ENCODE data around the gene PSPH.
"Not testable (repeated sequence)": the region's sequence is repeated elsewhere in the genome, so short reads cannot be mapped to it uniquely, and the experiment has no call there.

The PSPH gene

DNA sequence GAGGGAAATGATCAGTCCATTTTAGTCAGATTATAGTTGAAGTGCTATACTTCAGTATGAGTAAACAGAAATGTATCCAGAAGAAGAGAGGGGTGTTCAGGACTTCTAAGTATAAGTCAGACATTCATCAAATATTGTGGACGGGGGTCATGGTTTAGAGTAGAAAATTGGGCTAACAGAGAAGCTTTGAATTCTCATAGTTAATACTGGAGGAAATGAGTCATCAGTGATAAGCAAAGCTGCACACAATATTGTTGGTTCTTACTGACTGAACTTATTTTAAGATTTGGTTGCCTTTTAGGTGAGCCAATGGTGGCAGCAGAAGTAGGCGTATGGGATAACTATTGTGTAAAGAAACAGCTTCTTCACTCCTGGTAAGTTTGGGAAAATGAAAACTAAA is 11.1 kb upstream of the PSPH start:
- DNase-seq, result peak; percentile 77

- no peak for DNase-seq
Measured at GRCh38 chr7:56053993-56054392, 2.7 kb upstream of the PSPH start.

- no peak for DNase-seq
Measured at GRCh38 chr7:56053379-56053778, 2.1 kb upstream of the PSPH start.

GRCh38 chr7:56051053-56051338 is 248 bp downstream of the PSPH start:
- DNase-seq, result no peak

- DNase-seq, result not testable (repeated sequence)
Measured at GRCh38 chr7:56048763-56049162, 2.5 kb downstream of the PSPH start.

DNA sequence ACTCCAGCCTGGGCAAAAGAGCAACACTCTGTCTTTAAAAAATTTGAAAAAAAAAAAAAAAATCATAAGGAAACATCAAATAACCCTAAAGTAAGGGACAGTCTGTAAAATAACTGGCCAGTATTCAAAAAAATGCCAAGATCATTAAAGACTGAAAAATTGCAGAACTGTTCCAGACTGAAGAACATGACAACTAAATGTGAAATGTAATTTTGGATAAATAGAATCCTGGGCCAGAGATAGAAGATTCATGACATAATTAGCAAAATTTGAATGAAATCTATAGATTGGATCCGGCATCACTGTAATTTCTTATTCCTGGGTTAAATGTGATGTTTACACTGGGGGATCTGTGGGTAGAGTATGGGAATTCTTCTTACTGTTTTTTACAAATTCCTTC is 3.0 kb downstream of the PSPH start:
- DNase-seq, result no peak

GRCh38 chr7:56047446-56048116 is 3.7 kb downstream of the PSPH start:
- DNase-seq, result peak; percentile 33

DNA sequence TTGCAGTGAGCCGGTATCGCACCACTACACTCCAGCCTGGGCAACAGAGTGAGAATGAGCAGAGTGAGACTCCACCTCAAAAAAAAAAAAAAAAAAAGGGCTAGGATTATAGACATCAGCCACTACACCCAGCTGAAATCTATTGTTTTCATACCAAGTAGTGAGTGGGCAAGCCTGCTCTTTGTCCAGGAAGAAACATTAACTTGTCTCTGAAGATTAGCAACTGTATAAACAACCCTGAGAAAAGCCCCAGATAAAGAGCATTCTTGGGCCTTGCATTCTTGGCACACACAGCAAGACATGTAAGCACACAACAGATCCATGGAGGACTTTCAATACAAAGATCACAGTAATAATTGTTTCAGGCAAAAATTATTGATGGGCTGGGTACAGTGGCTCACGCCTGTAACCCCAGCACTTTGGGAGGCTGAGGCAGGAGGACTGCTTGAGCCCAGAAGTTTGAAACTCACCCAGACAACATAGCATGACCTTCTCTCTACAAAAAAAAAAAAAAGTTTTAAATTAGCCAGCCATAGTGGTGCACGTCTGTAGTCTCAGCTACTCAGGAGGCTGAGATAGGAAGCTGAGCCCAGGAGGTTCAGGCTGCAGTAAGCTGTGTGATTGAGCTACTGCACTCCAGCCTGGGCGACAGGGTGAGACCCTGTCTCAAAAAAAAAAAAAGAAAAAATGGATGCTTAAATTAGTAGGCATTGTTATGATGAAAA is 4.4 kb downstream of the PSPH start:
- peak; percentile 65 for DNase-seq

DNA sequence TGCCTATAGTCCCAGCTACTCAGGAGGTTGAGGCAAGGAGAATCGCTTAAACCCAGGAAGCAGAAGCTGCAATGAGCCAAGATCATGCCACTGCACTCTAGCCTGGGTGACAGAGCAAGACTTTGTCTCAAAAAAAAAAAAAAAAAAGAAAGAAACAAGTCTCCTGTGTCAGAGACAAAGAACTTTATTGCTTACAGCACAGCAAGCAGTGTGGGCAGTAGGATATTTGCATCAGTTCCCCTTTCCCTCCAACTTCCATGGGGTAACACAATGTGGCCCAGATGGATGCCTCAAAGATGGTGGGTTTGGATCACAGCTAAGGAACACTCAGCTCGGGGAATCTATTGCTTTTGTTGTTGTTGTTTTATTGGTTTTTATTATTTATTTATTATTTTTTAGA is 5.5 kb downstream of the PSPH start:
- not testable (repeated sequence) for DNase-seq

DNA sequence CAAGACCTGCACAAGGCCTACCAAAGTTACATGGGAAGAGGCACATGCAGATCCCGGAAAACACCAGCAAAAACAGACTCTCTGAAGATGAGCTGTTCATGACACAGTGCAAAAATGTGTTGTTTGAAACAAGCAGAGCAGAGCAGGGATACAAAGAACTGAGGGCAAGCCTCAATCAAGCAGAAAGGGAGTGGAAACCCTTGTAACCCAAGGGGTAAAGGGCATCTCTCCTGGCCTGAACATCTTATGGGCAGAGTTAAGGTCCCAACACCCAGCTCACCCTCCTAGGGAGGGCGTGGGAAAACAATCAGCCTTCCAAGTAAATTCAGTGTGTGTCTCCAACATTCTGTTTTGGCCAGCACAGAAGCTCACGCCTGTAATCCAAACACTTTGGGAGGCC is 10.5 kb downstream of the PSPH start:
- no peak for DNase-seq

DNA sequence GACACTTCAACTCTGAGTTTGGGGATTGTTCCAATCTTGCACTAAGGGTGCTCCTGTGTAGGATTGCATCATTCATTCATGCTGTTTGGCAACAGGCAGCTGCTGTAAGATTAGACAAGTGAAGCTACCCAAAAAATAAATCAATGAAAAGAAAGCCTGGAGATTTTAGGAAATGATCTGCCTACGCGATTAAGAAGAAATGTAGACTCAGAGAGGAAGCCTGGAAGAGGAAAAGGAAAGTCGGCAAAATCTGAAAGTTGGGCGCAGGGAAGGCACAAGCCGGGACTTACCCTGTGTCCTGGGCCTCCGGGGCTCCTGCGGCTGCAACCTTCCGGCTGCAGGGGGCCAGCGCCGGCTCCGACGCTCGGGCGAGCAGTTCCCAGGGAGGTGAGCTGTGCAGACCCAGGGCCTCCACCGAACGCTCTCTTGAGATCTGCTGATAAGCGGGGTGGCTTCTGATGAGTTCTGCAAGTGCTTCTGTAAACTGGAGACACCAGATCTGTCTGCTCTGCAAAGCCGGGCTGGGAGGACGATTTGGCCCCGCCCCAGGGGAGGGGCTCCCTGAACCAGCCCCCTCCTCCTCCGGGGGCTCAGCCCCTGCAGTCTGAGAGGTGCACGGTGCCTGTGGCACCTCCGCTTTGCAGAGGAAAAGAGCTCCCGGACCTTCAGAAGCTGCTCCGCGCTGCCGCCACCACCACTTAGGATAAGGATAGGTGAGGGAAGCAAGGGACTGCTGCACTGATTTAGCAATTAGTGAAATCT is 17.4 kb downstream of the PSPH start:
- peak; percentile 64 for DNase-seq

DNA sequence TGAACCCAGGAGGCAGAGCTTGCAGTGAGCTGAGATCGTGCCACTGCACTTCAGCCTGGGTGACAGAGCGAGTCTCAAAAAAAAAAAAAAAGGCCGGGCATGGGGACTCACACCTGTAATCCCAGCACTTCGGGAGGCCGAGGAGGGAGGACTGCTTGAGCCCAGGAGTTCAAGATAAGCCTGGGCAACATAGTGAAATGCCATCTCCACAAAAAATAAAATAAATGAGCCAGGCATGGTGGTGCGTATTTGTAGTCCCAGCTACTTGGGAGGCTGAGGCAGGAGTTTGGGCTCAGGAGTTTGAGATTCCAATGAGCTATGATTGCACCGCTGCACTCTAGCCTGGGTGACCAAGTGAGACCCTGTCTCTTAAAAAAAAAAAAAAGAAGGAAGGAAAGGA is 18.7 kb downstream of the PSPH start:
- DNase-seq, result not testable (repeated sequence)

DNA sequence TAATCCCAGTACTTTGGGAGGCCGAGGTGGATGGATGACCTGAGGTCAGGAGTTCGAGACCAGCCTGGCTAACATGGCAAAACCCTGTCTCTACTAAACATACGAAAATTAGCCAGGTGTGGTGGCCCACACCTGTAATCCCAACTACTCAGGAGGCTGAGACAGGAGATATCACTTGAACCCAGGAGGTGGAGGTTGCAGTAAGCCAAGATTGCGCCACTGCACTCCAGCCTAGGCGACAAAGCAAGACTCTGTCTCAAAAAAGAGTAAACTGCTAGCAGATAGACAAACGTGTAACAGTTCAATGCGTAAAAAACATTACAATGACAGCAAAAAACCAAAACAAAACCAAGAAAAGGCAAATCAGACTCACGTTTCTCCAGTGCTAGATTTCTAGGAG is 19.7 kb downstream of the PSPH start:
- not testable (repeated sequence) for DNase-seq

DNA sequence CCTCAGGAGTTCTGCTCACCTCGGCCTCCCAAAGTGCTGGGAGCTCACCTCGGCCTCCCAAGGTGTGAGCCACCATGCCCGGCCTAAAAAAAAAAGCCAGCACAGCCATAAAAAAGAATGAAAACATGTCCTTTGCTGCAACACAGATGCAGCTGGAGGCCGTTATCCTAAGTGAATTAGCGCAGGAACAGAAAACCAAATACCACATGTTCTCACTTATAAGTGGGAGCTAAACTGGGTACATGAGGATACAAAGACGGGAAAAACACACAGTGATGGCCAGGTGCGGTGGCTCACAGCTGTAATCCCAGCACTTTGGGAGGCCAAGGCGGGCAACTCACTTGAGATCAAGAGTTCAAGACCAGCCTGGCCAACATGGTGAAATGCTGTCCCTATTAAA is 20.9 kb downstream of the PSPH start:
- no peak for DNase-seq

DNA sequence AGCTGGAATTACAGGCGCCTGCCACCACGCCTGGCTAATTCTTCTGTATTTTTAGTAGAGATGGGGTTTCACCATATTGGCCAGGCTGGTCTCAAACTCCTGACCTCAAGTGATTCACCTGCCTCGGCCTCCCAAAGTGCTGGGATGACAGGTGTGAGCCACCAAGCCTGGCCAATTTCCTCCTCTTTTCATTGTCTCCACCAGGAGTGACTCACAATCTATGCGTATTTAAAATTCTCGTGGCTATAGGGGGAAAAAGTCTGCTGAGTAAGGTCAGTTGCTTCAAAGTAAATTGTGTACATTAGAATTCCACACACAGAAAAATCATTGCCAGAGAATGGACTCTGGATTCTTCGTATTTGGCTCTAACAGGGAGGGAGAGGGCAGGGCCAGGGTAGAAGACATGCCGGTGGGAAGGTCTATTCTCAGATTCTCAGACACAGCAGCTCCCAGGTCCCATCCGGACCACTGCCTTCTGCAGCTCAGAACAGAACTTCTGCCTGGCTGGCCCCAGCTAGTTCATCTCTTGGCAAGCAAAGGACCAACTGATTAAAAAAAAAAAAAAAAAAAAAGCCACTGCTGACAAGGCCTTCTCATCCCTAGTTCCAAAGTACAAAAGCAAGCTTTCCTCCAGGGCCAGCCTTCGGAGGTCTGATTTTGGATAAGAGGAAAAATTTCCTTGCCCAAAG is 22.2 kb downstream of the PSPH start:
- DNase-seq, result peak; percentile 20

DNA sequence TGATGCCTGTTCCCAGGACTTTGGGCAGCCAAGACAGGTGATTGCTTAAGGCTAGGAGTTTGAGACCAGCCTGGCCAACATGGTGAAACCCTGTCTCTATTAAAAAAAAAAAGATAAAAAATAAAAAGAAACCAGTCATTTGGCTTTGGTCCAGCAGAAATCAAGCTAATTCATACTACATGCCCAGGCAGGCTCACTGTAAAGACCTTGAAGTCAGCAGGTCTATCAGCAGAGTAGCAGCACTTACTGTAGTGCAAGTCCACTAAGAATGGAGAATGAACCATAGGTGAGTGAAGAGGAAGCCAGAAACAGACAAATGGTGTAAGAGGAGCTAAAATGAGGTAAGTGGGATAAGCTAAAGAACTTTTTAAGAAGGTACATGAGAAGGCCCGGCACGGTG is 24.7 kb downstream of the PSPH start:
- DNase-seq, result no peak

GRCh38 chr7:56023500-56023899 is 27.7 kb downstream of the PSPH start:
- DNase-seq, result no peak

DNA sequence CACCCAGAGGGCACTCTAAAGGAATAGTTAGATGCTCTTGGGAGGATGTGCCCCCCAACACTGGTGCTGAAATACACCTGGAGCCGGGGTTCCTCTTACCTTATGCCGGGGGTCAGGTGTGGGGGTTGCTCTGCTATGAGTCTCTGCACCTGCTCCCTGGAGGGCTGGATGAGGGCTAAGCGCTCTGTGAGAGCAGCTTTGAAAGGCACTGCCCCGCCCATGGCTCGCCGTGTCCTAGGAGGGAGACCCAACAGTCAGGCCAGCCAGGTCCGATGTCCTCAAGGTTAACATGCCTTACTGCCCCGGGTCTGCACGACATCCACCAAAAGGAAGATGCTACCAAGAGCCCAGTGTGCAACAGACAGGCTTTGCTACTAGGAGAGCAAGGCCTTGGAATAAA is 31.7 kb downstream of the PSPH start:
- no peak for DNase-seq

DNA sequence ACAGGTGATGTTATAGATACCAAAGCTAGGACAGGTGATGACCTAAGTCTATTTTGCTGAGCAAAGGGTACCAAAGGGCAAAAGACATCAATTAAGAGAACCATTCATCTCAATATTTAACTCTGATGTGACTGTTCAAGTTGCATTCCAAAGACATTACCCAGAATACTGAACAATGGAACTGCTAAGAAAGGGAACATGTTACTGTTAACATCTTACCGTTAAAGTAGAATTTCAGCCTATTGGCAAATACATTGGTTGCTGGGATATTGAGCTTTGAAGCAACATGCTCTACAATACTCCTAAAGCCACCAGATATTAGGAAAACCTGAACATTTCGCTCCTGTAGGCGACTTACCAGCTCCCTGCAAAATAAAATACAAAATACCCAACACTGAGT is 34.2 kb downstream of the PSPH start:
- not testable (repeated sequence) for DNase-seq

- DNase-seq, result no peak
Measured at GRCh38 chr7:56009695-56010094, 41.5 kb downstream of the PSPH start.

DNA sequence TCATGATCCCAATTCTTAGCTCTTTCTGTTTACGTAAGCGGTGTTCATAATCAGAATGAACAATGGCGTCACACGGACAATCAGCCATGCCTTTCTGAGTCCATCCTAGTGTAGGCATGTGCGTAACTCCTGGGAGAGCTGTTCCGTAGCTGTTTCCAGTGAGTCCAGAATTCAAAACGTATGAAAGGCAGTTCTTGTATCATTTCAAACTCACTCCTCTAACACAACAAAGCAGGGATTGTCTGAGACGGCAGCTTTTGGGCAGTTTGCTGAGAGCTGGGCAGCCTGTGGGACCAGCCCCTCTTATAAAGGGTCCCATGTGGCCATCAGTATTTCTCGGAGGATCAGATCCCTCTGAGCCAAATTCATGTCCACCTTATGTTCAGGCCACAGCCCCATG is 43.4 kb downstream of the PSPH start:
- no peak for DNase-seq

GRCh38 chr7:56007167-56007652 is 44.0 kb downstream of the PSPH start:
- peak; percentile 25 for DNase-seq

- DNase-seq, result no peak
Measured at GRCh38 chr7:56003749-56004148, 47.5 kb downstream of the PSPH start.

Data from HCEC 1CT (cell line).